Measurements from ENCODE around the gene ZNF575. TPM values are rescaled to one million over a fixed set of nuclear protein-coding genes. Genes with fewer than 3 reads are reported as not detected.

ZNF575 gene
- polyA plus RNA-seq, 1 donor from 2014 or later = not detected

- peaks cover 4% of the 10 kb centered on the region for H3K9me3 ChIP-seq (ENCODE audit: low read length)
- H3K27me3 ChIP-seq (ENCODE audit: insufficient read depth, low read depth, low read length) = no peaks in the 10 kb centered on the region
- H3K27ac ChIP-seq (ENCODE audit: low read length) = no peak overlapping the region
- no peak overlapping the region for H3K4me2 ChIP-seq (ENCODE audit: low read length)
- no peaks in the 10 kb centered on the region for H4K20me1 ChIP-seq (ENCODE audit: insufficient read depth)
- H3K9ac ChIP-seq (ENCODE audit: low read length) = no peak overlapping the region
- peaks cover 12% of the 10 kb centered on the region for H3K36me3 ChIP-seq (ENCODE audit: insufficient read depth, low read length)
- no peaks in the 10 kb centered on the region for H3K79me2 ChIP-seq (replicated peaks; ENCODE audit: insufficient read depth, low read length)
- H2AFZ ChIP-seq (ENCODE audit: low read depth, low read length) = no peak overlapping the region
- no peaks in the 10 kb centered on the region for H3F3A ChIP-seq (ENCODE audit: insufficient read depth, low read length, poor library complexity, severe bottlenecking)
- H3K9me2 ChIP-seq (ENCODE audit: insufficient read depth, low read length) = no peaks in the 10 kb centered on the region
- TF ChIP-seq POLR2AphosphoS5 (IDR thresholded peaks at IDR 0.05) = no peak
- no peak for TF ChIP-seq MXI1 (conservative IDR thresholded peaks at IDR 0.05; ENCODE audit: poor library complexity, severe bottlenecking)
- no peak for TF ChIP-seq EP300 (conservative IDR thresholded peaks at IDR 0.05; ENCODE audit: poor library complexity, severe bottlenecking)
- no peak for TF ChIP-seq SMC3 (conservative IDR thresholded peaks at IDR 0.05; ENCODE audit: poor library complexity)
- TF ChIP-seq, protein P1, sequence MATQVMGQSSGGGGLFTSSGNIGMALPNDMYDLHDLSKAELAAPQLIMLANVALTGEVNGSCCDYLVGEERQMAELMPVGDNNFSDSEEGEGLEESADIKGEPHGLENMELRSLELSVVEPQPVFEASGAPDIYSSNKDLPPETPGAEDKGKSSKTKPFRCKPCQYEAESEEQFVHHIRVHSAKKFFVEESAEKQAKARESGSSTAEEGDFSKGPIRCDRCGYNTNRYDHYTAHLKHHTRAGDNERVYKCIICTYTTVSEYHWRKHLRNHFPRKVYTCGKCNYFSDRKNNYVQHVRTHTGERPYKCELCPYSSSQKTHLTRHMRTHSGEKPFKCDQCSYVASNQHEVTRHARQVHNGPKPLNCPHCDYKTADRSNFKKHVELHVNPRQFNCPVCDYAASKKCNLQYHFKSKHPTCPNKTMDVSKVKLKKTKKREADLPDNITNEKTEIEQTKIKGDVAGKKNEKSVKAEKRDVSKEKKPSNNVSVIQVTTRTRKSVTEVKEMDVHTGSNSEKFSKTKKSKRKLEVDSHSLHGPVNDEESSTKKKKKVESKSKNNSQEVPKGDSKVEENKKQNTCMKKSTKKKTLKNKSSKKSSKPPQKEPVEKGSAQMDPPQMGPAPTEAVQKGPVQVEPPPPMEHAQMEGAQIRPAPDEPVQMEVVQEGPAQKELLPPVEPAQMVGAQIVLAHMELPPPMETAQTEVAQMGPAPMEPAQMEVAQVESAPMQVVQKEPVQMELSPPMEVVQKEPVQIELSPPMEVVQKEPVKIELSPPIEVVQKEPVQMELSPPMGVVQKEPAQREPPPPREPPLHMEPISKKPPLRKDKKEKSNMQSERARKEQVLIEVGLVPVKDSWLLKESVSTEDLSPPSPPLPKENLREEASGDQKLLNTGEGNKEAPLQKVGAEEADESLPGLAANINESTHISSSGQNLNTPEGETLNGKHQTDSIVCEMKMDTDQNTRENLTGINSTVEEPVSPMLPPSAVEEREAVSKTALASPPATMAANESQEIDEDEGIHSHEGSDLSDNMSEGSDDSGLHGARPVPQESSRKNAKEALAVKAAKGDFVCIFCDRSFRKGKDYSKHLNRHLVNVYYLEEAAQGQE (IDR thresholded peaks at IDR 0.05; ENCODE audit: borderline replicate concordance) = no peak
- TF ChIP-seq CTCF (IDR thresholded peaks at IDR 0.05; ENCODE audit: poor library complexity, severe bottlenecking) = no peak
- H3K4me3 ChIP-seq (ENCODE audit: low read length) = no peak overlapping the region
These were observed 5.9 kb downstream of the ZNF575 start for GRCh38 chr19:43538922-43539321.

DNA sequence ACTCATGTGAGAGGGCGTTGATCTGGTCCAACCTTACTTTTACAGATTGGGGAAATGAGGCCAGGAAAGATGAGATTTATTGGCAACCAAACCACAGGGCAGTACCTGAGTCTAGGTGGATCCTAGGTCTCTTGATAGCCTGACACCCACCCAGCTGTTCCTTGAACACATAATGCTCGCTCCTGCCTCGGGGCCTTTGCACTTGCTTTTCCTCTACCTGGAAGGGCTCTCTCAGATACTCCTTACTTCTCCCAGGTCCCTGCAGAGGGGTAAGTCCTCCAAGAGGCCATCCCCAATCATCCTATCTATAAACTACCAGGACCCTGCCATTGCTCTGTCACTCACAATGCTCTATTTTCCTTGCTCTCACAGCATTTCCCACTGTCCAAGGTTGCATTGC lies 7.4 kb downstream of the ZNF575 start:
- no peak overlapping the region for H3K4me3 ChIP-seq (ENCODE audit: low read length)
- no peak overlapping the region for H3K4me2 ChIP-seq (ENCODE audit: low read length)
- peaks cover 4% of the 10 kb centered on the region for H3K9me3 ChIP-seq (ENCODE audit: low read length)
- no peaks in the 10 kb centered on the region for H3K9me2 ChIP-seq (ENCODE audit: insufficient read depth, low read length)
- H3K36me3 ChIP-seq (ENCODE audit: insufficient read depth, low read length) = peaks cover 12% of the 10 kb centered on the region
- H3F3A ChIP-seq (ENCODE audit: insufficient read depth, low read length, poor library complexity, severe bottlenecking) = no peaks in the 10 kb centered on the region
- no peaks in the 10 kb centered on the region for H3K27me3 ChIP-seq (ENCODE audit: insufficient read depth, low read depth, low read length)
- H2AFZ ChIP-seq (ENCODE audit: low read depth, low read length) = no peak overlapping the region
- TF ChIP-seq CTCF (IDR thresholded peaks at IDR 0.05; ENCODE audit: poor library complexity, severe bottlenecking) = no peak
- no peak overlapping the region for H3K27ac ChIP-seq (ENCODE audit: low read length)
- H3K79me2 ChIP-seq (replicated peaks; ENCODE audit: insufficient read depth, low read length) = no peaks in the 10 kb centered on the region
- no peak overlapping the region for H3K9ac ChIP-seq (ENCODE audit: low read length)
- no peaks in the 10 kb centered on the region for H4K20me1 ChIP-seq (ENCODE audit: insufficient read depth)
